SU-DHL-6 (cell line): ENCODE results near the gene BEGAIN.

Source experiments
- H2AFZ ChIP-seq: fragments of 200-600 bp; sonication (generic); 2 replicates; pipeline ENCODE4 v1.6.1; 2014; ENCODE audit warnings: low read depth, mild to moderate bottlenecking, moderate library complexity, mixed read lengths, antibody characterized with exemption, low read length; ENCODE audit not compliant: severe bottlenecking
- H3F3A ChIP-seq: fragments of 200-600 bp; shearing (Covaris generic); 2 replicates; pipeline ENCODE4 v1.6.0; 2016; ENCODE audit warnings: antibody characterized with exemption, mild to moderate bottlenecking; ENCODE audit not compliant: insufficient read depth
- H3K27ac ChIP-seq: fragments of 200-600 bp; sonication (generic); 2 replicates; pipeline ENCODE4 v1.5.1; 2016; ENCODE audit warnings: low read depth, mild to moderate bottlenecking, low read length, moderate library complexity, mixed read lengths
- H3K27me3 ChIP-seq: fragments of 200-600 bp; sonication (generic), shearing (Covaris generic); 2 replicates; pipeline ENCODE4 v1.6.0; 2014; ENCODE audit warnings: mild to moderate bottlenecking, low read length
- H3K36me3 ChIP-seq: fragments of 200-600 bp; sonication (generic); 2 replicates; pipeline ENCODE4 v1.6.1; 2014; ENCODE audit warnings: mild to moderate bottlenecking, low read length, mixed read lengths
- H3K4me2 ChIP-seq: fragments of 300-600, 200-600 bp; shearing (Covaris generic), sonication (generic); 2 replicates; pipeline ENCODE4 v1.6.0; 2014; ENCODE audit warnings: low read length, low read depth, mild to moderate bottlenecking; ENCODE audit not compliant: poor library complexity, severe bottlenecking
- H3K4me3 ChIP-seq: fragments of 200-600 bp; sonication (generic); 2 replicates; pipeline ENCODE4 v1.5.1; 2014; ENCODE audit warnings: antibody characterized with exemption, low read length, mild to moderate bottlenecking, mixed read lengths; ENCODE audit not compliant: insufficient read depth, poor library complexity, severe bottlenecking
- H3K79me2 ChIP-seq: fragments of 200-600 bp; sonication (generic); 2 replicates; pipeline ENCODE4 v1.6.1; 2014; ENCODE audit warnings: mild to moderate bottlenecking, low read length, moderate library complexity; ENCODE audit not compliant: insufficient read depth
- H3K9ac ChIP-seq: fragments of 200-600 bp; sonication (generic); 2 replicates; pipeline ENCODE4 v1.7.0; 2014; ENCODE audit warnings: mild to moderate bottlenecking, low read length
- H3K9me2 ChIP-seq: fragments of 200-600 bp; sonication (generic); replicated peaks from 2 replicates; pipeline ENCODE4 v1.6.1; 2014; ENCODE audit warnings: low read length; ENCODE audit not compliant: insufficient read depth
- H3K9me3 ChIP-seq: fragments of 200-600 bp; sonication (generic); 2 replicates; pipeline ENCODE4 v1.6.1; 2014; ENCODE audit warnings: low read length, mixed read lengths; ENCODE audit not compliant: insufficient read depth
- H4K20me1 ChIP-seq: fragments of 200-600 bp; sonication (generic); 2 replicates; pipeline ENCODE4 v1.6.1; 2014; ENCODE audit warnings: low read depth, mild to moderate bottlenecking, antibody characterized with exemption, low read length, moderate library complexity, mixed read lengths
- EZH2phosphoT487 ChIP-seq: fragments of 200-600 bp; sonication (generic), shearing (Covaris generic); conservative IDR thresholded peaks from 2 replicates; pipeline ENCODE4 v1.6.1; 2018; ENCODE audit warnings: mild to moderate bottlenecking, antibody characterized with exemption, low read length, moderate library complexity, mixed read lengths
- TF ChIP-seq, protein P1 (sequence below): fragments of 200-600 bp; sonication (generic); IDR thresholded peaks from one replicate; pipeline ENCODE4 v1.5.1; 2017; ENCODE audit warnings: antibody characterized with exemption, mild to moderate bottlenecking, low read length, moderate library complexity; ENCODE audit not compliant: insufficient read depth, poor library complexity, severe bottlenecking

Gene BEGAIN

DNA sequence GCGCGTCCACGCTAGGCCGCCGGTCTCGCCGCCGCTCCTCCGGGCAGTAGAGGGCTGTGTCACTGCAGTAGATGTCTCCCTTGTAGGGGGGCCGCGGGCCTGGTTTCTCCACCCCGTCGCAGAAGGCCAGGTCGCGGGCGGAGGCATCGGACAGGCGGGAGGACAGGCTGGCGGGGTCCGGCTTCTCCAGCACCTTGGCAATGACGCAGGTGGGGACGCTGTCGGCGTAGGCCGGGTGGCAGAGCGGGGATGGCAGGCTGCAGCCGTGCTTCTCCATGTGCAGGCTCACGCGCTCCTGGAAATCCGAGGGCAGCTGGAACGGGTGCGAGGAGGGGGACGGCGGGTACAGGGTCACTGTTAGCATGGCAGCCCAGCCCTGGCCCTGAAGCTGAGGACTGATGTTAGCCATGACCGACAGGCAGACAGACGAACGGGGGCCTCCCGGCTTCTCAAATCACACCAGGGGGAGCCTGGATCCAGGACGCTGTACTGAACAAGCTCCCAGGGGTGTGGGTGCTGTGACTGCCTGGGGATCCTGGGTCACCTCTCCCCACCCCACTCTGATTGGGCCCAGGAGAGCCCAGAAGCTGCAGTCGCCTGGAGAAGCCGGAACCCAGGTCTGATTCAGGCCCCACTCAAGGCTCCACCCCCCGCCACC, 48.1 kb downstream of the BEGAIN start:
- Histone ChIP-seq H3K9ac (no peak overlapping the region), H3K79me2 (no peaks in the 10 kb centered on the region), H3K36me3 (no peaks in the 10 kb centered on the region), H3K27me3 (no peaks in the 10 kb centered on the region), H3K4me2 (no peak overlapping the region), H3K9me2 (no peaks in the 10 kb centered on the region), H4K20me1 (no peaks in the 10 kb centered on the region), H3K9me3 (no peaks in the 10 kb centered on the region), H2AFZ (no peak overlapping the region), H3K27ac (no peak overlapping the region), H3F3A (no peaks in the 10 kb centered on the region), H3K4me3 (no peak overlapping the region)
- TF ChIP-seq, protein P1, sequence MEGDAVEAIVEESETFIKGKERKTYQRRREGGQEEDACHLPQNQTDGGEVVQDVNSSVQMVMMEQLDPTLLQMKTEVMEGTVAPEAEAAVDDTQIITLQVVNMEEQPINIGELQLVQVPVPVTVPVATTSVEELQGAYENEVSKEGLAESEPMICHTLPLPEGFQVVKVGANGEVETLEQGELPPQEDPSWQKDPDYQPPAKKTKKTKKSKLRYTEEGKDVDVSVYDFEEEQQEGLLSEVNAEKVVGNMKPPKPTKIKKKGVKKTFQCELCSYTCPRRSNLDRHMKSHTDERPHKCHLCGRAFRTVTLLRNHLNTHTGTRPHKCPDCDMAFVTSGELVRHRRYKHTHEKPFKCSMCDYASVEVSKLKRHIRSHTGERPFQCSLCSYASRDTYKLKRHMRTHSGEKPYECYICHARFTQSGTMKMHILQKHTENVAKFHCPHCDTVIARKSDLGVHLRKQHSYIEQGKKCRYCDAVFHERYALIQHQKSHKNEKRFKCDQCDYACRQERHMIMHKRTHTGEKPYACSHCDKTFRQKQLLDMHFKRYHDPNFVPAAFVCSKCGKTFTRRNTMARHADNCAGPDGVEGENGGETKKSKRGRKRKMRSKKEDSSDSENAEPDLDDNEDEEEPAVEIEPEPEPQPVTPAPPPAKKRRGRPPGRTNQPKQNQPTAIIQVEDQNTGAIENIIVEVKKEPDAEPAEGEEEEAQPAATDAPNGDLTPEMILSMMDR = no peak
- TF ChIP-seq EZH2phosphoT487 = no peak

DNA sequence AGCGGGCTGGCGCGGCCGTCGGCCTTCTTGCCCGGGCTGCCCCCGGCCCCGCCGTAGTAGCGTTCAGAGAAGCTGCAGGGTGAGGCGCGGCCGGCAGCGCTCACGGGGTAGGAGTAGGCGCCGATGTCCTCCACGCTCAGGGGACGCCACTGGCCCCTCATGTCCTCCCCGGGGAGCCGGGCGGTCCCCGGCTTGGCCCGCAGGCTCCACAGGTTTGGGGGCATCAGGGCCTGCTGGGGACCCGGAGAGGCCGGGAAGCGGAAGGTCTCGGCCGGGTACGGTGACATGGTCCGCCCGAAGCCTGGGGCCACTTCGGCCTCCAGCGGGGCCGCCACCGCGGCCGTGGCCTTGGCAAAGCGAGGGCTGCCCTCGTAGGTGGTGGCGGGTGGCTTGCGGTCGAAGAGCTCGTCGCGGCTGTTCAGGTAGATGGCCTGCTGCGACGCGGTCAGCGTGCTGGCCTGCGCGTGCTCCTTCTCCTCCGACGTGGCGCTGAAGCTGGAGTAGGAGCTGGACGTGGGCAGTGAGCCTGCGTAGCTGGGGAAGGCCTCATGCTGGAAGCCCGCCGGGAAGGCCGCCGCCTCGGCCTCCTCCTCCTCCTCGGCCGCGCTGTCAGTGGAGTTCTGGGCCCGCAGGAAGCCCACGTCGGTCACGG, 48.7 kb downstream of the BEGAIN start:
- Histone ChIP-seq H3K9me3 (no peaks in the 10 kb centered on the region), H3K4me3 (no peak overlapping the region), H3F3A (no peaks in the 10 kb centered on the region), H3K36me3 (no peaks in the 10 kb centered on the region), H3K4me2 (no peak overlapping the region), H4K20me1 (no peaks in the 10 kb centered on the region), H3K79me2 (no peaks in the 10 kb centered on the region), H2AFZ (no peak overlapping the region), H3K9me2 (no peaks in the 10 kb centered on the region), H3K27ac (no peak overlapping the region), H3K9ac (no peak overlapping the region), H3K27me3 (no peaks in the 10 kb centered on the region)
- no peak for TF ChIP-seq EZH2phosphoT487
- TF ChIP-seq, protein P1 = no peak

DNA sequence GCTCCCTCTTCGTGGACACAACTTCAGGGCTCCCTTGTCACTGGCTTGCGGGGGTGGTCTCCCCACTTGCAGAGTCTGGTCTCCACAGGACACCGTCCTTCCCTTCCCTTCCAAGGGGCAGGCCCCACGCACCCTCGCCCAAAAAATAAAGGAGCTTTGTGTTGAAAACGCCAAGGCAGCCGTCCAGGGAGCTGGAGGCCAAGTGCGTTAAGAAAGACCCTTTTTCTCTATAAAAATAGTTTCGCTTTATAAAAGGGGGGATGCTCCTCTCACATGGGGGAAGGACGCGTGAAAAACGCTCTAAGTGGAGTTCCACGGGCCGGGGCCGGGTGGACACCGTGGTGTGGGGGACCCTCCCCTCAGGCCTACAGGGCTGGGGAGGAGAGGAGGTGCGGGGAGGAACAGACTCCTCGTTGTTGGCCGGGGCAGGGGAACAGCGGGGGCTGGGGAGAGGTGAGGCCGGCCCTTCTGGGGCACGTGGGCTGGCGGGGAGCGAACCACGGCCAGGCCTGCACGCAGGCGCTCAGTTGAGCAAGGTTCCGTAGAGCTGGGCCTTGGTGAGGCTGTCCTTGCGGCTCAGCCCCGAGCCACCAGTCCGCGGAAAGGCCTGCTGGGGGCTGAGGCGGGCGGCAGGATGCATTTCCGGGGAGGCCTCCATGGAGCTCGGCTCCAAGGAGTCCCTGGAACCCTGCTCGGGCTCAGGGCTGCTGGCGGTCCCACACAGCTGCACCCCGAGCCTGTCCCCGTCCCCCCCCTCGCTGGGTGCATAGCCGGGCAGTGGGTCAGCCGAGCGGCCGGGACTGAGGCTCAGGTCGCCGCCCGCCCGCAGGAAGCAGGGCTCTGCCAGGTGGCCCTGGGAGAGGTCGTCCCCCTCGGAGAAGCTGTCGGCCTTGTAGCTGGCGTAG, 49.5 kb downstream of the BEGAIN start:
- H2AFZ ChIP-seq = no peak overlapping the region
- no peaks in the 10 kb centered on the region for H3K79me2 ChIP-seq
- H3K4me3 ChIP-seq = no peak overlapping the region
- H3K27me3 ChIP-seq = no peaks in the 10 kb centered on the region
- H3K4me2 ChIP-seq = no peak overlapping the region
- H4K20me1 ChIP-seq = no peaks in the 10 kb centered on the region
- H3K9me2 ChIP-seq = no peaks in the 10 kb centered on the region
- H3K9ac ChIP-seq = no peak overlapping the region
- no peaks in the 10 kb centered on the region for H3F3A ChIP-seq
- no peaks in the 10 kb centered on the region for H3K36me3 ChIP-seq
- H3K27ac ChIP-seq = no peak overlapping the region
- no peaks in the 10 kb centered on the region for H3K9me3 ChIP-seq
- TF ChIP-seq EZH2phosphoT487 = no peak
- TF ChIP-seq, protein P1 = no peak
